ENCODE results near the gene ARL15. TPM values are rescaled to one million over a fixed set of nuclear protein-coding genes. Genes with fewer than 3 reads are reported as not detected.

The ARL15 gene
- total and polyA plus RNA-seq, 2 of the 8 experiments (the other 6 are each of a cell fraction or from before 2014, with no cell fraction given) = 9.9 to 21.2 TPM

- TF ChIP-seq HDAC2 (IDR thresholded peaks at IDR 0.05; ENCODE audit: borderline replicate concordance in 1 of 2, low read depth in 2 of 2, low read length in 2 of 2) = no peak
- no peak for TF ChIP-seq SUZ12 (IDR thresholded peaks at IDR 0.05; ENCODE audit: low read length)
- TF ChIP-seq RBBP5 (IDR thresholded peaks at IDR 0.05; ENCODE audit: borderline replicate concordance, low read depth, low read length) = no peak
- TF ChIP-seq BRCA1 (IDR thresholded peaks at IDR 0.05; ENCODE audit: low read depth, low read length) = no peak
- no peak for TF ChIP-seq SIRT6 (IDR thresholded peaks at IDR 0.05; ENCODE audit: low read length)
- no peak for TF ChIP-seq EZH2 (IDR thresholded peaks at IDR 0.05; ENCODE audit: low read depth, low read length, severe bottlenecking)
- TF ChIP-seq PHF8 (conservative IDR thresholded peaks at IDR 0.05; ENCODE audit: low read depth, low read length) = no peak
- TF ChIP-seq POLR2A (IDR thresholded peaks at IDR 0.05; ENCODE audit: control extremely low read depth in 1 of 2, low read depth in 2 of 2, low read length in 2 of 2) = no peak
- TF ChIP-seq ATF3 (IDR thresholded peaks at IDR 0.05; ENCODE audit: insufficient read depth, low read depth, low read length) = no peak
- TF ChIP-seq TAF1 (IDR thresholded peaks at IDR 0.05; ENCODE audit: low read depth, low read length) = no peak
- no peak for TF ChIP-seq TCF12 (IDR thresholded peaks at IDR 0.05; ENCODE audit: low read depth, low read length)
Measured at GRCh38 chr5:54113060-54113459, 197.3 kb downstream of the ARL15 start (continued).

Measured in H1 (cell line).